AG09309 (cell line): ENCODE measurements around the gene RASSF8.

Experiments
- DNase-seq: peaks from one replicate; pipeline ENCODE4 v3.0.0-alpha.2; 2010; ENCODE audit warnings: low read depth
- H3K4me3 ChIP-seq: 2 replicates; pipeline ENCODE4 v1.5.1; 2011; ENCODE audit warnings: mild to moderate bottlenecking, low read depth, low read length, moderate library complexity; ENCODE audit not compliant: control insufficient read depth
- TF ChIP-seq, protein P1 (sequence below): IDR thresholded peaks from 2 replicates; pipeline ENCODE4 v1.5.1; 2011; ENCODE audit warnings: mild to moderate bottlenecking, low read depth, low read length, inconsistent platforms; ENCODE audit not compliant: insufficient read depth, control insufficient read depth; ENCODE audit errors: missing control alignments

The RASSF8 gene, protein sequence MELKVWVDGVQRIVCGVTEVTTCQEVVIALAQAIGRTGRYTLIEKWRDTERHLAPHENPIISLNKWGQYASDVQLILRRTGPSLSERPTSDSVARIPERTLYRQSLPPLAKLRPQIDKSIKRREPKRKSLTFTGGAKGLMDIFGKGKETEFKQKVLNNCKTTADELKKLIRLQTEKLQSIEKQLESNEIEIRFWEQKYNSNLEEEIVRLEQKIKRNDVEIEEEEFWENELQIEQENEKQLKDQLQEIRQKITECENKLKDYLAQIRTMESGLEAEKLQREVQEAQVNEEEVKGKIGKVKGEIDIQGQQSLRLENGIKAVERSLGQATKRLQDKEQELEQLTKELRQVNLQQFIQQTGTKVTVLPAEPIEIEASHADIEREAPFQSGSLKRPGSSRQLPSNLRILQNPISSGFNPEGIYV

DNA sequence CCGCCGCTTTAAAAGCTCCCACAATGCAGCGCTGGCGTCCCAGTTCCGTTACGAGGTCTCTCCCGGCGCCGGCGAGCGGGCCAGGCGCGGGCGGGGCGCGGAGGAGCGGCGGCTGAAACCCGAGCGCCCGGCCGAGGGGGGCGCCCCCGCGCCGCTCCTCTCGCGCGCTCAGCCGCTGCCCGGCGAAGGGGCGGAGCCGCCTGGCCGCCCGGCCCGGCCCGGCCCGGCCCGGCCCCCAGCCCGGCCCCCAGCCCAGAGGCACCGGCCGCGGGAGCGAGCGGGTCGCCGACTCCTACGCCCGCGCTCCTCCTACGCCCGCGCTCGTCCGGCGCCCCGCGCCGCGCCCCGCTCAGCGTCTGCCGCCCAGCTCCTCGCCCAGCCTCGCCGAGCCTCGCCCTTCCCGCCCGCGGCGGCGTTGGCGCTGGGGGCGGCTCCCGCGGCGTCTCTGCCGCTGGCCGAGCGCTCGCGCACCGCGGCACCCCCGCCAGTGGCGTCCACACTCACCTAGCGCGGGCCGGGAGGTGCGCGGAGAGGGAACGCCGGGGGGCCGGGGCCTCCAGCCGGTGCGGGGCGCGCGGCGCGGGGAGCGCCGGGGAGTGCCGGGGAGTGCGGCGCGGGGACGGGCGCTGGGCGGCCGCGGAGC, at the start of gene RASSF8:
Gene RASSF8 (plus strand): TSS at position 255 of the 643 bp plus-strand sequence. CDS start 96,662 bp downstream, outside the sequence.
- DNase-seq = no peak
- TF ChIP-seq, protein P1, sequence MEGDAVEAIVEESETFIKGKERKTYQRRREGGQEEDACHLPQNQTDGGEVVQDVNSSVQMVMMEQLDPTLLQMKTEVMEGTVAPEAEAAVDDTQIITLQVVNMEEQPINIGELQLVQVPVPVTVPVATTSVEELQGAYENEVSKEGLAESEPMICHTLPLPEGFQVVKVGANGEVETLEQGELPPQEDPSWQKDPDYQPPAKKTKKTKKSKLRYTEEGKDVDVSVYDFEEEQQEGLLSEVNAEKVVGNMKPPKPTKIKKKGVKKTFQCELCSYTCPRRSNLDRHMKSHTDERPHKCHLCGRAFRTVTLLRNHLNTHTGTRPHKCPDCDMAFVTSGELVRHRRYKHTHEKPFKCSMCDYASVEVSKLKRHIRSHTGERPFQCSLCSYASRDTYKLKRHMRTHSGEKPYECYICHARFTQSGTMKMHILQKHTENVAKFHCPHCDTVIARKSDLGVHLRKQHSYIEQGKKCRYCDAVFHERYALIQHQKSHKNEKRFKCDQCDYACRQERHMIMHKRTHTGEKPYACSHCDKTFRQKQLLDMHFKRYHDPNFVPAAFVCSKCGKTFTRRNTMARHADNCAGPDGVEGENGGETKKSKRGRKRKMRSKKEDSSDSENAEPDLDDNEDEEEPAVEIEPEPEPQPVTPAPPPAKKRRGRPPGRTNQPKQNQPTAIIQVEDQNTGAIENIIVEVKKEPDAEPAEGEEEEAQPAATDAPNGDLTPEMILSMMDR = no peak
- peak within 1 kb of the TSS; percentile 82 for H3K4me3 ChIP-seq

DNA sequence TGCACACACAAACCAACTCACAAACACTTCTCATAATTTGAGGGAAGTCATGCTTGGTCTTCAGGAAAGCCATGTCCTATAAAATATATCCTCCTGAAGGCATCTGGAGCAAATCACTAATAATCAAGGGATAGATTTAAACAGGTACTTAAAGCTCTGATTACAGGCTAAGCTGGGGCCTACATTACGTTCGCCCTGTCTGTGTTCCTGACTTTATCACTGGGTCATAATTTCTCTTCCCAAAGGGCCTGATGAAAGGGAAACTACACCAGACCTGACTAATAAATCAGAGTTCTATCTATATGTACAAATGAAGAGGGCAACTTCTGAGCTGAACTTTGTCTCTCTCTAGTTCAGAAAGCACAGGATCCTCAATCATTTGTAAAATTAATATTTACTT, 43.9 kb upstream of the RASSF8 start:
- TF ChIP-seq, protein P1 = no peak
- DNase-seq = no peak
- no peak overlapping the region for H3K4me3 ChIP-seq

DNA sequence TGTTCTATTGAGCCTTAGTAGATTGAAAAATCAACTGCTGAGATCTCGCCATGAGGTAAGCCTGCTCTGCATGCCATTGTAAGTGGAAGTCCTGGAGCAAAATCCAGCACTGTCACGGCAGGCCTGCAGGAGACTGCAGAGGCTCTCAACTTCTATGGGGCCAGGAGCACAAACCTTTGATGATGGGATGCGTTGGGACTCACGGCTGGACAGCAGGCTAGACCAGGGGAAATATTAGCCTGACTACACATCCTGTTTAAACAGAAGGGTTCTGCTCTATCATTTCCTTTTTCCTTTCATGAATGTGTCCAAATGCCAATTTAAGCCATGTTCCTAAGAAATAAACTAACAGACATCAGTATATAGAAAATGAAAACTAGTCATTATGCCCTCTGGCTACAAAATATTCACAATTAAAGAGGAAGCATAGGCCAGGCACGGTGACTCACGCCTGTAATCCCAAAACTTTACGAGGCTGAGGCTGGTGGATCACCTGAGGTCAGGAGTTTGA, 33.9 kb upstream of the RASSF8 start:
- no peak overlapping the region for H3K4me3 ChIP-seq
- TF ChIP-seq, protein P1 = no peak
- DNase-seq = peak; percentile 41

DNA sequence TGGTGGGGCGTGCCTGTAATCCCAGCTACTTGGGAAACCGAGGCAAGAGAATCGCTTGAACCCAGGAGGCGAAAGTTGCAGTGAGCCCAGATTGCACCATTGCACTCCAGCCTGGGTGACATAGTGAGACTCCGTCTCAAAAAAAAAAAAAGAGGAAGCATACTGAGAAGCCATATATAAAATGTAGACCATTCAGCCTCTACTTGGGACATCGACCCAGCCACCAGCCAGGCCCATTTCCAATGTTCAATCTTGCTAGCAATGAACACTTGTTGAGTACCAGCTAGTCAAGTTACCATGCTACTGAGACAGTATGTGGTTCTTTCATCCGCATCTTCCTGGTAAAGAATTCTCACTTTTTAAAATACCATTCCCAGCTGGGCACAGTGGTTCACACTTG, 33.4 kb upstream of the RASSF8 start:
- TF ChIP-seq, protein P1 = no peak
- H3K4me3 ChIP-seq = no peak overlapping the region
- DNase-seq = no peak

DNA sequence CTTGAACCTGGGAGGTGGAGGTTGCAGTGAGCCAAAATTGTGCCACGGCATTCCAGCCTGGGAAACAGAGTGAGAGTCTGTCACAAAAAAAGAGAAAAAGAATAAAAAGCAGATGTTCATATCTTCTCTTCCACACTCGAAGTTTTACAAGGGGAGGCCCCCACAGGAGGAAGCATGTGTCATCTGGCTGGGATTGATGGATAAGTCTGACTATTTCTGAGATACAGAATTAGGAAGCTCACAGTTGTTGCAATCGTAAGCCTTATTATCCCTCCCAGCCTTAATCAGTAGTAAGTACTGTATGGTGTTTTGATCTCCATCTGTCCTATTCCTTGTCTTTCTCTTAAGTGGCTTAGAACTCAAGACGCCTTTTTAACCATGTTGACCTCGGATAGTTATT, 31.9 kb upstream of the RASSF8 start:
- H3K4me3 ChIP-seq = no peak overlapping the region
- TF ChIP-seq, protein P1 = no peak
- peak; percentile 16 for DNase-seq

DNA sequence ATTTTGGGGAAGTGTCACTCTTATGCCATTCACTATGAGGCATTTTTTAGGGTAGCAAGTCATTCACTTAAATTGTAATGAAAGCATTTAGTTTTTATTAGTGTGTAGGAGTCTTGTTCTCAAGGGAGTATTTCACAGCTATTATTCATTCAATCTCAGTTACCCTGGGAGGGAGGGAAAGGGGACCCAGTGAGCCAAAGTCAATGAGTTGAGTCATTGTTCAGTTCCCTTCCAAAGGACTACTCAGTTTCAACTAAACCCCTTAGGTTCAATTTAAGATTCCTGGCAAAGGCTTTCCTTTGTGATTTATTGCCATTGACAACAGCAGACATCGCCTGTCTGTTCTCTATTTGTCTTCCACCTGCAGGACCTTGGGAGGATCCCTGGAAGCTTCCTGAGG, 29.3 kb upstream of the RASSF8 start:
- TF ChIP-seq, protein P1 = no peak
- peak; percentile 13 for DNase-seq

More for the DNA sequence above, 29.3 kb upstream of the RASSF8 start:
- no peak overlapping the region for H3K4me3 ChIP-seq
